HG02623 (cell line): ENCODE results near the gene FERD3L.
"Not testable (repeated sequence)": the region's sequence is repeated elsewhere in the genome, so short reads cannot be mapped to it uniquely, and the experiment has no call there.

Experiments
- ATAC-seq: cut with Tn5 transposase; IDR thresholded peaks from one replicate; pipeline ENCODE4 v1.9.1; 2021; ENCODE audit warnings: moderate library complexity; ENCODE audit not compliant: unreplicated experiment

The FERD3L gene

GRCh38 chr7:19144661-19145433 lies at the start of gene FERD3L:
TSS of gene FERD3L (minus strand) at chr7:19145421. CDS start at chr7:19145362, 59 bp downstream.
- no peak for ATAC-seq

GRCh38 chr7:19194417-19194816 lies 49.2 kb upstream of the FERD3L start:
- not testable (repeated sequence) for ATAC-seq

GRCh38 chr7:19181634-19182033 lies 36.4 kb upstream of the FERD3L start:
- ATAC-seq = no peak

- ATAC-seq = no peak
Observed at GRCh38 chr7:19178595-19178994, 33.4 kb upstream of the FERD3L start.

GRCh38 chr7:19177269-19177668 lies 32.0 kb upstream of the FERD3L start:
- ATAC-seq = no peak

- ATAC-seq = no peak
Observed at GRCh38 chr7:19175241-19175640, 30.0 kb upstream of the FERD3L start.

GRCh38 chr7:19161671-19162070 lies 16.4 kb upstream of the FERD3L start:
- ATAC-seq = no peak

- ATAC-seq = no peak
Observed at GRCh38 chr7:19146699-19147098, 1.5 kb upstream of the FERD3L start.

GRCh38 chr7:19145434-19146115 lies 354 bp upstream of the FERD3L start:
- no peak for ATAC-seq

- ATAC-seq = no peak
Observed at GRCh38 chr7:19143881-19144574, 1.2 kb downstream of the FERD3L start.

- no peak for ATAC-seq
Observed at GRCh38 chr7:19139706-19140327, 5.4 kb downstream of the FERD3L start.

- no peak for ATAC-seq
Observed at GRCh38 chr7:19133886-19134285, 11.3 kb downstream of the FERD3L start.

GRCh38 chr7:19133390-19133789 lies 11.8 kb downstream of the FERD3L start:
- ATAC-seq = no peak

GRCh38 chr7:19128856-19129255 lies 16.4 kb downstream of the FERD3L start:
- ATAC-seq = no peak

GRCh38 chr7:19121977-19122588 lies 23.1 kb downstream of the FERD3L start:
- ATAC-seq = no peak

- ATAC-seq = no peak
Observed at GRCh38 chr7:19119870-19120486, 25.2 kb downstream of the FERD3L start.

GRCh38 chr7:19119372-19119771 lies 25.8 kb downstream of the FERD3L start:
- ATAC-seq = no peak

- no peak for ATAC-seq
Observed at GRCh38 chr7:19118636-19119371, 26.4 kb downstream of the FERD3L start.

- no peak for ATAC-seq
Observed at GRCh38 chr7:19117870-19118608, 27.2 kb downstream of the FERD3L start.
